Measurements from ENCODE around the gene HOXB8.

HOXB8 gene

GRCh38 chr17:48567646-48568354 is 47.3 kb downstream of the HOXB8 start:
- DNase-seq, result no peak

GRCh38 chr17:48567209-48567608 is 47.9 kb downstream of the HOXB8 start:
- no peak for DNase-seq

GRCh38 chr17:48566717-48567116 is 48.4 kb downstream of the HOXB8 start:
- no peak for DNase-seq

GRCh38 chr17:48565925-48566710 is 49.0 kb downstream of the HOXB8 start:
- no peak for DNase-seq

- no peak for DNase-seq
Measured at GRCh38 chr17:48565022-48565554, 50.0 kb downstream of the HOXB8 start.

GRCh38 chr17:48564188-48565021 is 50.7 kb downstream of the HOXB8 start:
- no peak for DNase-seq

- DNase-seq, result no peak
Measured at GRCh38 chr17:48563867-48564187, 51.3 kb downstream of the HOXB8 start.

GRCh38 chr17:48563385-48563838 is 51.7 kb downstream of the HOXB8 start:
- no peak for DNase-seq

- DNase-seq, result no peak
Measured at GRCh38 chr17:48562934-48563333, 52.2 kb downstream of the HOXB8 start.
